ENCODE data around the gene CUBN.

- TF ChIP-seq, protein P1, sequence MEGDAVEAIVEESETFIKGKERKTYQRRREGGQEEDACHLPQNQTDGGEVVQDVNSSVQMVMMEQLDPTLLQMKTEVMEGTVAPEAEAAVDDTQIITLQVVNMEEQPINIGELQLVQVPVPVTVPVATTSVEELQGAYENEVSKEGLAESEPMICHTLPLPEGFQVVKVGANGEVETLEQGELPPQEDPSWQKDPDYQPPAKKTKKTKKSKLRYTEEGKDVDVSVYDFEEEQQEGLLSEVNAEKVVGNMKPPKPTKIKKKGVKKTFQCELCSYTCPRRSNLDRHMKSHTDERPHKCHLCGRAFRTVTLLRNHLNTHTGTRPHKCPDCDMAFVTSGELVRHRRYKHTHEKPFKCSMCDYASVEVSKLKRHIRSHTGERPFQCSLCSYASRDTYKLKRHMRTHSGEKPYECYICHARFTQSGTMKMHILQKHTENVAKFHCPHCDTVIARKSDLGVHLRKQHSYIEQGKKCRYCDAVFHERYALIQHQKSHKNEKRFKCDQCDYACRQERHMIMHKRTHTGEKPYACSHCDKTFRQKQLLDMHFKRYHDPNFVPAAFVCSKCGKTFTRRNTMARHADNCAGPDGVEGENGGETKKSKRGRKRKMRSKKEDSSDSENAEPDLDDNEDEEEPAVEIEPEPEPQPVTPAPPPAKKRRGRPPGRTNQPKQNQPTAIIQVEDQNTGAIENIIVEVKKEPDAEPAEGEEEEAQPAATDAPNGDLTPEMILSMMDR (conservative IDR thresholded peaks at IDR 0.05) = no peak
- no peak for TF ChIP-seq EZH2 (IDR thresholded peaks at IDR 0.05; ENCODE audit: low read depth)
Measured at GRCh38 chr10:17053513-17053912, 76.1 kb downstream of the CUBN start.
